ENCODE measurements around the gene UGT2B17.
"Not testable (repeated sequence)": the region's sequence is repeated elsewhere in the genome, so short reads cannot be mapped to it uniquely, and the experiment has no call there.

Gene UGT2B17

DNA sequence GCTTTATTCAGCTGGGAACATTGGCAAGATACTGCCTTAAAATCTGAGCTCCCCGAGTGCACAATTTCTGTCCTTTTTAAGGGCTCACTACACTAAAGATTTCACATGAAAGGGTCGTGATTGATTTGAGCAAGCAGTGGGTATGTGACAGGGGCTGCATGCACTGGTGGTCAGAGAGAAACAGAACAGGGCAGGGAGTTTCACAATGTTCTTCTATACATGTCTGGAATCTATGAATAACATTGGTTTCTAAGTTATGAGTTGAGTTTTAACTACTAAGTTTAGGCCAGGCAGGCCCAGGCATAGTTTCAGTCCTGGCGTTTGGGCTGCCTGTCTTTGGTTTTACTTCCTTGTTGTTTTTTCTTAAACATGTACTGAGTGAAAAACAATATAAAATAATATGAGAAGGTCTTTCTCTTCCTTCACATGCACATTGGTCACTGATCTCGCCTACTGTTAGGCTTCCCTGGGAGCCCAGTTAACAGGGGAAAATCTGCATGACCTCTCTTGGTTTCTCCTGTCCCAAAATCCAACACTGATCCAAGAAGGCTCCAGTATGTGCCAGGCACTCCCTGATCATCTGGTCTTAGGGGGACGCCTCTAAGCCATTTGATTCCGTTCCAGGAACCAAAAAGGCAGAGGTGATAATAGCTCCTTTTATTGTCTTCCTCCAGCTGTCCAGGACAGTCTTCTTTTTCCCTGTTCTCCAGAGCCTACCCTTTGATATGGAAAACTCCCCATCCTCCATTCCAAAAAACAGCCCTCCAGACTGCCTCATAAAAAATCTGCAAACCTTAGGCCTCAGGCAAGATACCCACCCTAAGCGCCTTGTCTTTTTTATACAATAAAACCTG, at the start of gene UGT2B17:
Gene UGT2B17, minus strand, starts transcription at position 51 of the 854 bp plus-strand sequence. CDS start 7,838 bp downstream, outside the sequence.
- no peak for DNase-seq

DNA sequence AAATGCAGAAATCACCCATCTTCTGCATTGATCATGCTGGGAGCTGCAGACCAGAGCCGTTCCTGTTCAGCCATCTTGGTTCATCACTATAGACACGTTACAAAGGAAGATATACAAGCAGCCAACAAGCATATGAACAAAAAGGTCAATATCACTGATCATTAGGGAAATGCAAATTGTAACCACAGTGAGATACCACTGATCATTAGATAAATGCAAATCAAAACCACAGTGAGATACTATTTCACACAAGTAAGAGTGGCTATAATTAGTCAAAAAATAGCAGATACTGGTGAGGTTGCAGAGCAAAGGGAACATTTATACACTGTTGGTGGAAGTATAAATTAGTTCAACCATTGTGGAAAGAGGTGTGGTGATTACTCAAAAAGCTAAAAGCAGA, 46.6 kb upstream of the UGT2B17 start:
- DNase-seq = not testable (repeated sequence)

DNA sequence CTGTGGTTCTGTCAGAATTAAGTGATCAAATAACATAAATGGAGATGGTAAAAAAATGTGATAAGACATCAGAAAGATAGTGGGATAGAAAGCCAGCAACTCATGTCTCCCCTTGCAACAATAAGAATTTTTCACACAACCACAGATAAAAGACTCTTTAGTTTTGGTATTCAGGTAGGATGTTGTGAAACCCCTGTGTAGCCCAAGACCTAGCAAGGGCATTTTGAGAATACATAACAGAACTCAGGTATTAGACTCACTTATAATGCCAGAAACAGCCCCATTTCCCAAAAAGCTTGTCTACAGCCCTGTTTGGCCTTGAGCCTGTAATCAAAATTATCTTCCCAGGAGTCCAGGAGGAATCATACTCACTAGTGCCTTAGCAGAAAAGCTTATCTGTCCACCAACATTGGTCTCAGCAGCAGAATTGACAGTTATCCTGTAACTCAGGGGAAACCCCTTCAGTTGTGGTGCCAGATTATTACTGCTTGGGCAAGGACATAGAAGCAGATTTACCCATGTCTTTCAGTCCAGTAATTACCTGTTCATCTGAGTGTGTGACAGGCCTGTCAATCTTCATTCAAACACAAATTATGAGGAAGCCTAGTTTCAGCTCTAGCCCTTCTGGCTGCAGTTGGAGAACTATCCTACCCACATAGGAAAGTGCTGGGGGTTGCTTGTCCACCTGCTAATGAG, 41.0 kb upstream of the UGT2B17 start:
- DNase-seq = no peak

DNA sequence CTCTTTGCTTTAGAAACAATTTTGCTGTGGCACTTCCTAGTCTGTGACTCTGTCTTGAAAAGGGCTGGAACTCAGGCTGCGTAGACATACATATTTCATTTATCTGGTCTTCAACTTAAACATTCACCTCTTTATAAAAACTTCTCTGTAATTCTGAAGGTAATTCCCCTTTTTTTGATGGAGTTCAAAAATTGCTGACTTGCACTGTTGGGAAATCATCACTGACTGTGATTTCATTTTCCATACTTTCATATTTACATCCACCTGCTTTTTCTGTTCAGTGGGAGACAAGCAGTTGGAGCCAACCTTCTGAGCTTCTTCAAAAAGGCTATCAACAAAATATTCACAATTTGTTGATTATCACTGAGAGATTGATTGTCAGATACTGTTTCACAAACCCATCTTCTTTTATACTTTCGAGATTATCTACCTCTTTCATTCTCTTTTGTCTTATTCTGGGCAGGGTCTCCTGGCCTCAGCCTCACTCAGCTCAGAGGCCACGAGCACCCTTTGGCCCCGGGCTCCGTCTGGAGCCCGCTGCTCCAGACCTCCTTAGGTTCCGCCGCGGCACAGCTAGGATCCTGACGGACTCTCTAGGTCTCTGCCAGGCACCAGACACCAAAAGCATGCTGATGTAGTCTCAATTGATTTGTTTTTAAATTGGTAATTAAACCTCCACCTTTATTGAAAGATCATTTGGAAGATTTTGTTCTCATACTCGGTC, 39.7 kb upstream of the UGT2B17 start:
- no peak for DNase-seq

DNA sequence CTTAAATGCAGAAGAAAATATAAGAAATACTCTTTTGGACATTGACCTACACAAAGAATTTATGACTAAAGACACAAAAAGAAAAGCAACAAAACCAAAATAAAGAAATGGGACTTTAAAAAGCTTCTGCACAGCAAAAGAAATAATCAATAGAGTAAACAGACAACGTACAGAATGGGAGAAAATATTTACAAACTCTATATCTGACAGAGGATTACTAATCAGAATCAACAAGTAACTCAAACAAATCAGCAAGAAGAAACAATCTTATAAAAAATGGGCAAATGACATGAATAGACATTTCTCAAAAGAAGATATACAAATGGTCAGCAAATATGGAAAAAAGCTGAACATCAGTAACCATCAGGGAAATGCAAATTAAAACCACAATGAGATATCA, 37.6 kb upstream of the UGT2B17 start:
- DNase-seq = no peak

DNA sequence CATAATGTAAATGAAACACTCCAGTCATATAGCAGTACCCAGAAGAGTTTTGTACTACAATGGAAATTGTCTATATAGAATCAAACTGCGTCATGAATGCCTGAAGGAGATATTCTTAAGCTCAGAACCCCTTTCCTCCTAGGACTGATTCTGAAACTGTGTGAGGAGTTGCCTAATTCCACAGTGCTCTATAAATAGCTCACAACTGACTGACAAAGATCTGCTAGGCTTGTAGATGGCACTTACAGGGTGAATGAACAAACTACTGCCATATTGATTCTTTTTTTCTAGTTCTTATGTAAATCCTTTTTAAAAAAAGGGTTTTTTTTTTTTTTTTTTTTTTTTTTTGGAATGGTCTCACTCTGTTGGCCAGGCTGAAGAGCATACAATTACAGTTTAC, 30.1 kb upstream of the UGT2B17 start:
- no peak for DNase-seq

DNA sequence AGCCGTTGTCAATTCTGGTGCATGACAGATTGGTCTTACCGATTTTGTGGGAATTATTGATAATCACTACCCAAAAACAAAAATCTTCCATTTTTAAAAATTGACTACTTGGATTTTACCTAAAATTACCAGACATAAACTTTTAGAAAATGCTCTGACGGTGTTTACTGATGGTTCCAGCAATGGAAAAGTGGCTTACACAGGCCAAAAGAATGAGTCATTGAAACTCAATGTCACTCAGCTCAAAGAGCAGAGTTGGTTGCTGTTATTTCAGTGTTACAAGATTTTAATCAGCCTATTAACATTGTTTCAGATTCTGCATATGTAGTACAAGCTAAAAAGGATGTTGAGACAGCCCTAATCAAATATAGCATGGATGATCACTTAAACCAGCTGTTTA, 23.0 kb upstream of the UGT2B17 start:
- no peak for DNase-seq

DNA sequence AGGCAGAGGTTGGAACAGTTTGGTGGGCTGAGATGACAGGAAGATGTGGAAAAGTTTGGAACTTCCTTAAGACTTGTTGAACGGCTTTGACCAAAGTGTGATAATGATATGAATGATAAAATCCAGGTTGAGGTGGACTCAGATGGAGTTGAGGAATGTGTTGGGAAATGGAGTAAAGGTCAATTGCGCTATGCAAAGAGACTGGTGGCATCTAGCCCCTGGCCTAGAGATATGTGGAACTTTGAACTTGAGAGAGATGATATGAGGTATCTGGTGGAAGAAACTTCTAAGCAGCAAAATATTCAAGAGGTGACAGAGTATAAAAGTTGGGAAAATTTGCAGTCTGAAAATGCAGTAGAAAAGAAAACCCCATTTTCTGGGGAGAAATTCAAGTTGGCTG, 21.4 kb upstream of the UGT2B17 start:
- DNase-seq = no peak

DNA sequence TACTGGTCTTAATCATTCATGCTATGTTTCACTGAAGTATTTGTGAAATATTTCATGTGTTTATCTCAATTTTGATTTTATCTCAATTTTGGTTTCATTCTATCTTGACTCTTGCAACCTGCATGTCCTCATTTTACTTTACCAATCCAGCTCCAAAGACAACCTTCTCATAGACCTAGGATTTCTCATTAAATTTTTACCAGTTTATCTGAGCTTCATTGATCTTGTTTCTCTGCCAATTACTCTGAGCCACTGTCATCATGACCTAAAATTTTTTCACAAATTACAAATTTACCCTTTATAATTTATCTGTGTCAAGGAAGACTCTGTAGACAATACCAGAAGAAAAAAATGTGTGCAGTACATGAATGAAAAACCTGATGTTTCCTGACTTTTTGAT, 18.6 kb upstream of the UGT2B17 start:
- DNase-seq = no peak

DNA sequence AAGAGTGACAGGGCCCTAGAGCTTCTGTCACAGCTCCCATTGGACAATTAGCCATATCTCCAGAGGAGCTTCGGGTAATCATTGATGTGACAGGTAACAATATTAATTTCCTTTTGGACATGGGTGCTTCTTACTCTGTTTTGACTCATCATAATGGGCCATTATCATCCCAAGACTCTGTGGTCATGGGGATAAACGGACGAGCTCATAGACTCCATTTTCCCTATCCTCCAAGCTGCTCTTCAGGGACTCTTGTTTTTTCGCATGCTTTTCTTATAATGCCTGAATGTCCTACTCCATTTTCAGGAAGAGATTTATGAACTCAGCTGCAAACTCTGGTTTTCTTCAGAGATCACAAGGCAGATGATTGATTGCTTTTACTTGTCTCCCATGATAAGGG, 17.0 kb upstream of the UGT2B17 start:
- DNase-seq = no peak

DNA sequence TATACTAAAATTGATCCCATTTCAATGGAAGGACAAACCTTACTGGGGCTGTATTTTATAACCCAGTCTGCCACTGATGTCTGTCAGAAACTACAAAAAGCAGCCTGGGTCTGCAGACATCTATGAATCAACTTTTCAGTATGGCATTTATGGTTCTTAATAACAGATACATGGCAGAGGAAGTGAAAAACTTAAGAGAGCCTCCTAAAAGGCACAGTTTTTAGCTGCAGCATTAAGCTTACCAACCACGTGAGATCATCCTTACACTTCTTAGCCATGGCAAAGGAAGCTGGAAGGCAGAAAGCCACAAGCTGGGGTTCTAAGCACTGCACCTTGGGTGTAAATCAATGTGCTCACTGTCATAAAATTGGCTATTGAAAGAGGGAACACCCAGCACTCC, 16.6 kb upstream of the UGT2B17 start:
- DNase-seq = no peak

DNA sequence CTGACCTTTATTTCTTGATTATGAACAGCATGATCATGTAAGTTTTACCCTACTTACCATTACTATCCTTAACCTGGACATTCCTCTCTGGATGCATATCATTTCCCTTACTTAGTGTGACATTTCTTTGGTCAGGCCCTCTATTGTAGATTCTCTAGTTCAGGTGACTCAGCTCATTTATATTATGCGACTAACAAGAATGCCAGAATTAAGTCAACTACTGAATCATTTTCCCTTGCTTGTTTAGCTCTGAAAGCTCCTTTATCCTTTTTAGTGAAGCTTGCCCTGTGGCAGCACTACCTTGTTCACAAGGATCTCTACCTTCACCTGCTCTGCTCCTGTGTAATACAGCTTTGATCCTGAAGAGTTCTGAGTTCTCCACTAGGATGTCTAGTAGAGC, 15.1 kb upstream of the UGT2B17 start:
- DNase-seq = no peak

DNA sequence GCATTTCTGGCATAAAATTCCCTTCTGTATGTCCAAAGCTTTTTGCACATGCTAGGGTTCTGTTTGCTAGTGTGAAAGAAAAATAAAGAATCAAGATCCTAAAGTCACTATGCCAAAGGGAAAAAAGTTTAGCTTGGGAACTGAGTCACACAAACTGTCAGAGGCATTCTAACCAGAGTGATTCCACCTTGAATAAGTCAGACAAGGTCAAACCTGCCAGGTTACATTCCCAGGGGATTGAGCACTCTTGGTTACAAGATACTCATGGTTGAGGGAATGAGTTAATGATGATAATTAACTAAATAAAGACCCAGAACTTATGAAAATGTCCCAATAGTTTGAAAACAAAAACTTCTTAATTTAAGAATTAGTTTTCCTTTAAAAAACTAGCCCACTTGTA, 13.7 kb upstream of the UGT2B17 start:
- DNase-seq = no peak

DNA sequence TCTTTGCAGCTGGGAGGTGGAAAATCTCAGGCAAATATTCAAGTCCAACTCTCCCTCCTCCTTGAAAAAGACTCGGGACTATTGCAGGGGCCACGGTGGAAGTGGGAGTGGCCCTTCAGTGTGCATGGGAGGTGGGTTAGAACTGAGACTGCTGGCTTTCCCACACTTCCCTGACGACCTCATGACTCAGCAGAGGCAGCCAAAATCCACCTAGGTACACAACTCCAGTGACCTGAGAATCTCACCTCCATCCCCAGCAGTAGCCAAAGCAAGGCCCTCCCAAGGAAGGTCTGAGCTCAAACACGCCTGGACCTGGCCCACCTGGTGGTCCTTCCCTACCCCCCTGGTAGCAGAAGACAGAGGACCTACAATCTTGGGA, 6.2 kb upstream of the UGT2B17 start:
- DNase-seq = no peak

DNA sequence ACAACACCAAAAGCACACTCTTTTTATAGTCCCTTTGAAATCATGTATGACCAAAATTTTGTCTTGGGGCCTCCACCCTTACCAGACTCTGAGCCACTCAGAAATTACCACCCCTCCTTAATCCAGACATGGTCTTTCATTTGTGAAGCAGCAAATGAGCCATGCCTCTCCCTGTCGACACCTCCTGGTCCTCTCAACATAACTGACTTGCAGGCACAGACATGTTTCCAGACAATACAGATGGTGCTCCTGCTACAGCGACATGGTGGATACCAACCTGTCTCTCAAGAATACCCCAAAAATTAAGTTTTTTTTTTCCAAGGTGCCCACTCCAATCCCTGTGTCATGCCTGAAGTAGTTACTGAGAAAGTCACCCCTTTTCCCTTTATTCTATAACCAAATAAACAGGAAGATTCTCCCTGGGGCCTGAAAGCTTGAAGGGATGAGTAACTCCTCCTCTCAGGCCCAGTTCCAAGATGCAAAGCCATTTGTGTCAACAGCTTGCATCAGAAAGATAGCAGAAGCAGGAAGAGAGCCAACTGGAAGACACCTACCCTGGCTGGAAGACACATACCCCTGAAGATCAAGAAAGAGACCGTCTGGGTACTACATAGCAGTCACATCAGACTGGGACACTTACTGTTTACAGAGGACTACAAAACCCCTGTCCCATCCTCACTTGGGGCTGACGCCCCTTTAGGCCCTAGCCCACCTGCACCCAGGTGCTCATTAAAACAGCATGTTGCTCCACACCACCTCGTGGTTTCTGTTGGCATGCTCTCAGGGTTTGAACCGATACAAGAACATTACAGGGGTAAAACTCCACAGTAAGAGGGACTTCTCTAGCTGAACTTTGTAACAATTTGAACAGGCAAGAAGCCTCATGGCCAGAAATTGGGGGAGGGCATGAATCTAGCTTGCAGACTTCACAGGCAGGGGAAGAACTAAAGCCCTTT, 5.5 kb upstream of the UGT2B17 start:
- DNase-seq = no peak

DNA sequence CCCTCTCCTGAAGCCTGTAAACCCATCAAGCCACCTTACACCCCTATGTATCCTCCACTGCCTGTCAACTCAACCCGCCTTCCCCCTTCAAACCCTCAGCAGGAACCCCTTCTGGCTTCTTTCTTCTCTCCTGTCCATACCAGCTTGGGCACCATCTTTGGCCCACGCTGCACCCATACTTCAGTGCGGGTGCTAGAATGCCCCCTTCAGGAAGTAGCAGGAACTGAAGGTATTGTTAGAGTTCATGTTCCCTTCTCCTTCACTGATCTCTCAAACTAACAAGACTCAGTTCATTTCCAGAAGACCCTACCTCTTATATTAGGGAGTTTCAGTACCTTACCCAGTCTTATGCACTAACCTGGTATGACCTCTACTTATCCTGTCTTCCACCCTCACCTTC, 1.5 kb upstream of the UGT2B17 start:
- no peak for DNase-seq

DNA sequence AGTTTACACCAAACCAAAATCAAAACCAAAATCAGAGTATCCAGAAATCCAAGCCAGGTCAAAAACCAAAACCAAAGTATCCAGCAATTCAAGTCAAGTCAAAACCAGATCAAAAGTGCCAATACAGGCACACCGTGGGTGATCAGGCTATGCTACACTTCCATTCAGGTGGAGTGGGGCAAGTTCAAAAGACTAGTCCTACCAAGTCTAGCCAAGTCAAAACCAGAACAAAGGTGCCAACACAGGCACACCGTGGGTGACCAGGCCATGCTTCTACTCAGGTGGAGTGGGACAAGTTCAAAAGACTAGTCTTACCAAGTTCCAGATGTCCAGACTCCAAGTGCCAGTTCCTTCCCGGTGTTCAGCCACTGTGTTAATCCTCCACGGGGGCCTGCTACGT, 486 bp downstream of the UGT2B17 start:
- not testable (repeated sequence) for DNase-seq

DNA sequence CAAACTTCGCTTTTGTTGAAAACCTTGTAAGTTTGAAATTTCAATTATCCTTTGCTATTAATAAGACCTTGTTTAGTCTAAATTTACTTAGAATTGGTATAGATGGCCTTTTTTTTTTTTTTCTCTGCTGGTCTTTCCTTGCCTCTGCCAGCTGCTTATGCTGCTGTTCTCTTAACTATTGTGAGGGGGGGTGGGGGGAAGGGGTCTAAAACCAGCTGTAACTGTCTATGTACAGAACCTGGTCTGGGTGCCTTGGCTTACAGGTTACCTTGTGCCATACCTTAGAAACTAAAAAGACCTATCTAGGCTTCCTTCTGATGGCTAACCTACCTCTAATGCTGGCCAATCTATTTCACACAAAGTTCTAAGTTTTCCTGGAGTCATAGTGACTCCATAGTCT, 1.0 kb downstream of the UGT2B17 start:
- no peak for DNase-seq

DNA sequence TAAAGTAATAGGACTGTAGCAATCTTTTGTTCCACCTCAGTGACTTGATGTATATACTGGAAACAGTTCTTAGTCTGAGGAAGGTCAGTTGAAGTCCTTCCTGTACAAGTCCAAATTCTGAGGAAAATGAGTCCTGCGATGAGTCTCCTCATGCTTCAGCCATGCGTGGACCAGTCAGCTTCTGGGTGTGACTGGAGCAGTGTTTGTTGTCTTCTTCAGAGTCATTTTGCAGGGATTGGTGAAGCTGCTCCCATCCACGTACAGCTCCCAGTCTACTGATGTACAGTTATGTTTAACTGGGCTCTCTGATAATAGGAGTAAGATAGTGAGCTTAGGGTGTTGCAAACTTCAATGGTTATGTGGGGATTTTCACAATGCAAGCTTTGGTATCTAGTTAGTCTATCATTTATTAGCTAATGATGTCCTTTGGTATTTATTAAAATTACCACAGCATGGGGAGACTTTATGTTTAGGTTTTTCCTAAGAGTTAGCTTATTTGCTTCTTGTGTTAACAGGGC, 3.4 kb downstream of the UGT2B17 start:
- DNase-seq = no peak

DNA sequence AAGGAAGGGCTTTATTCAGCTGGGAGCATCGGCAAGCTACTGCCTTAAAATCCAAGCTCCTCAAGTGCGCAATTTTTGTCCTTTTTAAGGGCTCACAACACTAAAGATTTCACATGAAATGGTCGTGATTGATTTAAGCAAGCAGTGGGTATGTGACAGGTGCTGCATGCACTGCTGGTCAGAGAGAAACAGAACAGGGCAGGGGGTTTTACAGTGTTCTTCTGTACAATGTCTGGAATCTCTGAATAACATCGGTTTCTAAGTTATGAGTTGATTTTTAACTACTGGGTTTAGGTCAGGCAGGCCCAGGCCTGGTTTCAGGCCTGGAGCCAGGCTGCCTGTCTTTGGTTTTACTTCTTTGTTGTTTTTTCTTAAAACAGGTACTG, 6.0 kb downstream of the UGT2B17 start:
- no peak for DNase-seq

DNA sequence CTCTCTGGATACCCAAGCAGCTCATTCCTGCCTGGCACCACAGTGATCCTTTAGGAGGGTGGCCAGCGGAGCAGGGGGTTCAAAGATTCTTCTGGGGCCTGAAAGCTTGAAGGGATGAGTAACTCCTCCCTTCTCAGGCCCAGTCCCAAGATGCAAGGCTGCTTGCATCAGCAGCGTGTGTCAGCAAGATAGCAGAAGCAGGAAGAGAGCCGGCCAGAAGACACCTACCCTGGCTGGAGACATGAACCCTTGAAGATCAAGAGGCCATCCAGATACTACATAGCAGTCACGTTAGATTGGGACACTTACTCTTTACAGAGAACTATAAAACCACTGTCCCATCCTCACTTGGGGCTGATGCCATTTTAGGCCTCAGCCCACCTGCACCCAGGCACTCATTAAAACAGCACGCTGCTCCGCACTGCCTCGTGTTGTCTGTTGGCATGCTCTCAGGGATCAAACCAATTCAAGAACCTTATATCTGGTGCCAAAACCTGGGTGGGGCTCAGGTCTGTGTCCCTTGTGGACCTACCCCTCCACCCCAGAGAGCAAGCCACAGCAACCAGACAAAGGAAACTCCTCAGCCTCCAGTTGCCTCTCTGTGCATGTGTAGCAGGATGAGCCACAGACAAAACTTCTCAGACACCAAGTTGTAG, 6.5 kb downstream of the UGT2B17 start:
- DNase-seq = no peak

DNA sequence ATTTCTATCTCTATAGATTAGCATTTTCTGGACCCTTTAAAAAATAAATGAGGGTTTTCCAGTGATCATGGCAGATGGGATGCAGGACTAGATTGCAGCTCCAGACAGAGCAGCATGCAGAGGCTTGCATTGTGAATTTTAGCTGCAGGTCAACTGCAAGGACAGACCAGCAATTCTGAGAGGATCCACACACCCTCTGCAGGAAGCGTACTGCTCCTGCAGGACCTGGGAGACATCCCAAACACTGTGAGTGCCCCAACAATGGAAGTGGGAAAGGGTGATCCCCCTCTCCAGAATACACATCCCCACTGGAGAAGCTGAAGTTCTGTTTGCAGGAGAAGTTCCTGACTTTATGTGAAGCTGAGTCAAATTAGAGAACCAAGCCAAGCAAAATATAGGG, 7.1 kb downstream of the UGT2B17 start:
- DNase-seq = not testable (repeated sequence)

Measured in hippocampal formation (tissue), 2 donors.